Stomach smooth muscle (tissue), 2 donors: ENCODE measurements around the gene KLHL18.
"Not testable (repeated sequence)": the region's sequence is repeated elsewhere in the genome, so short reads cannot be mapped to it uniquely, and the experiment has no call there.

Source experiments
- H3K27ac ChIP-seq: one replicate; pipeline ENCODE4 v1.7.0; 2013; ENCODE audit warnings: mild to moderate bottlenecking, low read length, inconsistent platforms
- H3K27me3 ChIP-seq, 2 donors: one replicate each; pipeline ENCODE4 v1.7.0; 2013; ENCODE audit warnings: low read length in 2 of 2; ENCODE audit not compliant: insufficient read depth in 2 of 2, control insufficient read depth in 1 of 2
- H3K36me3 ChIP-seq, 2 donors: one replicate each; pipeline ENCODE4 v1.7.0; 2013; ENCODE audit warnings: low read length in 2 of 2; ENCODE audit not compliant: control insufficient read depth in 2 of 2, insufficient read depth in 2 of 2
- H3K4me1 ChIP-seq: one replicate; pipeline ENCODE4 v1.7.0; 2013; ENCODE audit warnings: low read length; ENCODE audit not compliant: control insufficient read depth, insufficient read depth
- H3K4me3 ChIP-seq, 2 donors: one replicate each; pipeline ENCODE4 v1.7.0; 2013; ENCODE audit warnings: low read length in 2 of 2
- H3K9ac ChIP-seq, 2 donors: one replicate each; pipeline ENCODE4 v1.7.0; 2013; ENCODE audit warnings: low read length in 2 of 2, mild to moderate bottlenecking in 1 of 2
- H3K9me3 ChIP-seq, 2 donors: one replicate each; pipeline ENCODE4 v1.7.0; 2013; ENCODE audit warnings: low read length in 2 of 2; ENCODE audit not compliant: control insufficient read depth in 2 of 2
- donor health status: healthy.
- donor health status: Pancreatic carcinoma.

KLHL18 gene

DNA sequence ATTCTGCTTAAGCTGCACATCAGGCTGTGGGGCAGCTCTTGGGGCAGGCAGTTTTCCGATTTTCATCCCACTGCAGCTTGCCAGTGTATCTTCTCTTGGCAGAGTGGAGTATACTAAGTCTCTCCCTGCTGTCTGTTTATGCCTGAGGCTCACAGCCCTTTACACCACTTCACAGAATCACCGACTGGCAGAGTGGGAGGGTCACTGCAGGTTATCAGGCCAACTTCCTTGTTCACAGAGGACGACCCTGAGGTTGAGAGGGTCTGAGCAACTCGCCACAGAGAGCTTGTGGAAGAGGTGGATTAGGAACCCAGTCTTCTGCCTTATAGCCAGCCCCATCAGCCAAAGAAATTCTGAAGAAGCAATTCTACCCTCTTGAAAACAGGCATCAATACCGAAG, 31.1 kb upstream of the KLHL18 start:
- Histone ChIP-seq H3K4me3 (no peak overlapping the region), H3K27me3 (no peaks in the 10 kb centered on the region), H3K27ac (no peak overlapping the region), H3K9me3 (no peaks in the 10 kb centered on the region), H3K4me1 (no peaks in the 10 kb centered on the region), H3K9ac (no peak overlapping the region), H3K36me3 (no peaks in the 10 kb centered on the region)

DNA sequence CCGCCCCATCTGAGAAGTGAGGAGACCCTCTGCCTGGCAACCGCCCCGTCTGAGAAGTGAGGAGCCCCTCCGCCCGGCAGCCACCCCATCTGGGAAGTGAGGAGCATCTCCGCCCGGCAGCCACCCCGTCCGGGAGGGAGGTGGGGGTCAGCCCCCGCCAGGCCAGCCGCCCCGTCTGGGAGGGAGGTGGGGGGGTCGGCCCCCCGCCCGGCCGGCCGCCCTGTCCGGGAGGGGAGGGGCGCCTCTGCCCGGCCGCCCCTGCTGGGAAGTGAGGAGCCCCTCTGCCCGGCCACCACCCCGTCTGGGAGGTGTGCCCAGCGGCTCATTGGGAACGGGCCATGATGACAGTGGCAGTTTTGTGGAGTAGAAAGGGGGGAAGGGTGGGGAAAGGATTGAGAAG, 26.4 kb upstream of the KLHL18 start:
- H3K27ac ChIP-seq, H3K9me3 ChIP-seq, H3K9ac ChIP-seq, H3K4me1 ChIP-seq, H3K27me3 ChIP-seq, H3K36me3 ChIP-seq, H3K4me3 ChIP-seq: not testable (repeated sequence)

DNA sequence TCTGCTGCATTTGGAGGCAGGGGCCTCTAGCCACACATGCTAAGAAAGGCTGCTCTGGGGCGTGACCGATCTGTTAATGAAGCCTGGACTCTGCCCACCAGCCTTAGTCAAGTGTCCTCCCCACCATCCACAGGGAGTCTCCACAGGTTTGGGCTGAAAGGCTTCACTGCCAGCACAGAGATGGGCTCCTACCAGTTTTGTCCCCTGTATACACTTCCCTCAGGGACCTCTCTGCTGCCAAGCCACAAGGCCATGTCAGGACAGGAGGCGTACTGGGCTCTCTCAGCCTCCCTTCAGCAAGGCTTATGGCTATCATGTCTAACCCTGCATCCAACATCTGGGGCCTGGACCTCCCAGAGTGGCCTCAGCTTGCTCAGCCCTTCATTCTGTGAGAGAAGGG, 23.6 kb upstream of the KLHL18 start:
- Histone ChIP-seq H3K9ac (no peak overlapping the region), H3K4me1 (no peaks in the 10 kb centered on the region)

DNA sequence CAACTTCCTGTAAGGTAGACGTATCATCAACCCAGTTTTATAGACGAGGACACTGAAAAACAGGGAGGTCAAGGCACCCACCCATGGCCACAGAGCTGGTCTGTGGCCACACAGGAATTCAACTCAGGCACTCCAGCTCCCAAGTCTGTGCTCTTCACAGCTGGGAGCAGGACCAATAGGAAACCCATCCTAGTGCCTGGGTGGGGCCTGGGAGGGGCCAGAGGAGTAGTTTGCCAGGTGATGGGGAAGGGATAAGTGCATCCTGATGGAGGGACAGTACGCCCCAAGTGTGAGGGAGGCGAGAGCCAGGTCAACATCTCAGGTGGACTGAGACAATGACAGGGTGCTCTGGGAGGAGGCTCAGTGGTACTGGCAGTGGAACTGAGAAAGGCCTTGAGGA, 22.1 kb upstream of the KLHL18 start:
- Histone ChIP-seq H3K36me3 (no peaks in the 10 kb centered on the region), H3K4me1 (no peaks in the 10 kb centered on the region), H3K4me3 (no peak overlapping the region), H3K9me3 (no peaks in the 10 kb centered on the region), H3K27ac (no peak overlapping the region), H3K9ac (no peak overlapping the region), H3K27me3 (no peaks in the 10 kb centered on the region)

More for the DNA sequence above, 23.6 kb upstream of the KLHL18 start:
- no peak overlapping the region for H3K27ac ChIP-seq
- H3K4me3 ChIP-seq, result no peak overlapping the region
- H3K27me3 ChIP-seq, result no peaks in the 10 kb centered on the region
- no peaks in the 10 kb centered on the region for H3K36me3 ChIP-seq
- no peaks in the 10 kb centered on the region for H3K9me3 ChIP-seq

DNA sequence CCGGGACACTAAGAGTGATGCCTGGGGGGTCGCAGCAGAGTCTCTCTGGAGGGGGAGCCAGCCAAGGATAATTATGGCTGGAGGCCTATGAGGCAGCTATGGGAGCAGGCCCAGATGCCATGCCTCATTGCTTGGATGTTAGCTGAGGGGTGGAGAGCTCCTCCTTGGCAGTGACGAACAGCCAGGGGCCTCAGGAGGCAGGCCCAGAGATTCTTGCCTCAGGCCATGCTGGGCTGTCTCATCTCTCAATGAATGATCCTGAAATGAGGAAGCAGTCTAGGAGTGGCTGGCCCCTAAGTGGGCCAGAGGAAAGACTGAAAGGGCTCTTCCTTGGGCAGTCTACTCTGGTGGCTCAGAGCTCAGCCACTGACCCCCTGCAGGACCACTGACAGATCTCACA, 21.4 kb upstream of the KLHL18 start:
- H3K36me3 ChIP-seq, result no peaks in the 10 kb centered on the region
- no peak overlapping the region for H3K9ac ChIP-seq
- H3K4me3 ChIP-seq, result no peak overlapping the region
- H3K27me3 ChIP-seq, result no peaks in the 10 kb centered on the region
- H3K9me3 ChIP-seq, result no peaks in the 10 kb centered on the region
- no peaks in the 10 kb centered on the region for H3K4me1 ChIP-seq
- no peak overlapping the region for H3K27ac ChIP-seq

DNA sequence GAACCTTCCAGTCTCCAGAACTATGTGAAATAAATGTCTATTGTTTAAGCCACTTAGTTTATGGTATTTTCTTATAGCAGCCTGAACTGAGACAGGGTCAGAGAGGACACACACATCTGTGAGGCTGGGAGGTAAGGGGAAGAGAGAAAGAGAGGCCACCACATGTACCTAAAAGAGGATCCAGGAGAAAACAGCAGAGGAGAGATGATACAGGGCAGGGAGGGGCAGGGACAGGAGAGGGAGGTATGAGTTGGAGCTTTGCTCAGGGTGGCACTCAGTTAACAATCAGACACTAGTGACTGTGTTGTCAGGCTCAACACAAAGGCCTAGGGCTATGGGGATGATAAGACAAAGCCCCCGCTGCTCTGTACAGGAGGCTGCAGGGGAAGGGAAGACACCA, 17.7 kb upstream of the KLHL18 start:
- no peaks in the 10 kb centered on the region for H3K9me3 ChIP-seq
- H3K36me3 ChIP-seq, result no peaks in the 10 kb centered on the region
- no peaks in the 10 kb centered on the region for H3K27me3 ChIP-seq
- H3K27ac ChIP-seq, result no peak overlapping the region
- H3K4me3 ChIP-seq, result no peak overlapping the region
- H3K4me1 ChIP-seq, result peaks cover 5% of the 10 kb centered on the region
- H3K9ac ChIP-seq, result no peak overlapping the region

DNA sequence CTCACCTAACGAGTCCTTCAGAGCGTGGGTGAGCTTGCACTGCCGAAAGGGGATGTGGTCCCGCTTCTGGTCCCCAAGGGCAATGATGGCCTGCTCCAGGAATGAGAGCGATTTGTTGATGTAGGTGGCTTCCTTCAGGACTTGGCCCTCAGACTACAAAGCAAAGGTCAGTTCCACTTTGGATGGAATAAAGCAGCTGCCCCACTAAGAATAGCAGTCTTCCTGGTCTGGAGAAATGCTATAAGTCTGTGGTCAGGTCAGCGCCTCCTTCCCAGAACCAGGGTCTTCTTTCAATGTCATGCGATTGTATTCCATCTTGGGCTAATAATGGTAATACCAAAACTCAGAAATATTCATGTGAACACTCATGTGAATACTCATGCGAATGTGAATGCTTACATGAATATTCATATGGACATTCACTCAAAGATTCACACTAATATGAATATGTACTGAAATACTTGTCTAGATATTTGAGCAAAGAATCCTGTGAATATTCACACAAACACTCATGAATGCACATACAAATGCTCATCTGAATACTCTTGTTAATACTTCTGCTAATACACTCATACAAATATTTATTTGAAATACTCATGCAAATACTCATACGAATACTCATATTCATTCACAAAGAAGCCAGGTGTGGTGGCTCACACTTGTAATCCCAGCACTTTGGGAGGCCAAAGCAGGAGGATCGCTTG, 16.9 kb upstream of the KLHL18 start:
- no peaks in the 10 kb centered on the region for H3K9me3 ChIP-seq
- H3K4me3 ChIP-seq, result no peak overlapping the region
- H3K27ac ChIP-seq, result no peak overlapping the region
- H3K27me3 ChIP-seq, result no peaks in the 10 kb centered on the region
- H3K36me3 ChIP-seq, result no peaks in the 10 kb centered on the region
- no peak overlapping the region for H3K9ac ChIP-seq
- H3K4me1 ChIP-seq, result peaks cover 5% of the 10 kb centered on the region

DNA sequence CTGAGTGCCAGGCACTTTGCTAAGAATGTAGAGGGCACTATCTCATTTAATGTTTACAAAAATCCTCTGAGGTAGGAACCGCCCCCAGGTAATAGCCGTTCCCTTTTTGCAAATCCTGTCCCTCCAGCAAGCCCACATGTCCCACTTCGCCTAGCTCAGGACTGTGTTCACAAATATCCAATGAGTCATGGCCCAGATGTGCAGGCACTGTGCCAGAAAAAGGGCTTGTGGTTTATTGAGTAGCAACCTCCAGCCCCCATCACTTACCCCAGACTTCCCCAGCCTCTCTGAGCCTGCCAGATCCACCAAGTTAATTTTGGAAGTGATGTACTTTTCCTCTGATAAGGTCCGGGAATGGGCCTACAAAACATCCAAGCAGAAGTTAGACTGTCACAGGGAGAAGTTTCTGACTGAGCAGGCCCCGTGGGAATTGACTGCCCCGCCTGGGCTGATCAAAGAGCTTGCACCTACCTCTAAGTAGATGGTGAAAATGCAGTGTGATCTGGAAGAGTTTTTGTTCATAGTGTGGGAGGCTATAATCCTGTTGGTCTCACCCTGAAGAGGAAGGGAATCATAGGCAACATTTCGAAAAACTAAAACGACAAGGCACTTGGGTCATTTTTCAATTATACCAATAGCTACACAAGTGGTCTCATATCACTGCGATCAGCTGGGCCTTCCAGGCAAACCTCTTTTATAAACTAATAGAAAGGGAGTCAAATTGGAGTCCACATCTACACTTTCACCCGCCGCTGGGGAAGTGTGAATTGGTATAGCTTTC, 15.8 kb upstream of the KLHL18 start:
- H3K27me3 ChIP-seq, result no peaks in the 10 kb centered on the region
- no peaks in the 10 kb centered on the region for H3K36me3 ChIP-seq
- no peak overlapping the region for H3K9ac ChIP-seq
- H3K27ac ChIP-seq, result no peak overlapping the region
- peaks cover 5% of the 10 kb centered on the region for H3K4me1 ChIP-seq
- no peaks in the 10 kb centered on the region for H3K9me3 ChIP-seq
- no peak overlapping the region for H3K4me3 ChIP-seq

DNA sequence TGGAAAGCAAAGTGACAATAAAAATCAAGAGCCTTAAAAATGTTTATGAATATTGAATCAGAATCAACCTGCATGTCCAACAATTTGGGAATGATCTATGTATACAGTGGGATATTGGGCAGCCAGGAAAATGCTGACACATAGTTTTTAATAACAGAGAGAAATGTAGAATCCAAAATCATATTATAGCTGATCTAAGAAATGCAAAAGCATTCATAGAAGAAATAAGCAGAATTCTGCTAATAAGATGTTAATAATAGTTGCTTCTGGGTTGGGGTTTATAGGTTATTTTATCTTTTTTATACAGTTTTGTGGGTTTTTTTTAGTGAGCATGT, 15.3 kb upstream of the KLHL18 start:
- Histone ChIP-seq H3K4me1 (peaks cover 5% of the 10 kb centered on the region), H3K27ac (no peak overlapping the region), H3K9ac (no peak overlapping the region), H3K27me3 (no peaks in the 10 kb centered on the region), H3K36me3 (no peaks in the 10 kb centered on the region), H3K9me3 (no peaks in the 10 kb centered on the region), H3K4me3 (no peak overlapping the region)

DNA sequence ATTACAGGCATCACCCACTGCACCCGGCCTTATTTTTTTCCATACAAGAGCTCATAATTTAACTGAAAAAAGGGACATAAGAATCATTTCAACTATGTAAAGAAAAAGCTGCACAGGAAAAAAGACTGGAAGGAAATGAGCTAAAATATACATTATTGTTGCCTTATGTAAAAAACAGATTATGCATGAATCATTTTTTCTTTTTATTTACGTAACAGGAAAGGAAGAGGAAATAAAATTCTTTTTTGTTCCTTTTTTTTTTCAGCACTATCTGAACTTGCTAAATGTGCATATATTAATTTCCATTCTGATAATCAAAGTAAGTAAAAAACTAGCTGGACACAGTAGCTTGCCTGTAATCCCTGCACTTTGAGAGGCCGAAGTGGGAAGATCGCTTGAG, 12.2 kb upstream of the KLHL18 start:
- no peaks in the 10 kb centered on the region for H3K27me3 ChIP-seq
- H3K36me3 ChIP-seq, result peaks cover 3 to 4% of the 10 kb centered on the region in 2 donors
- H3K9ac ChIP-seq, result no peak overlapping the region
- H3K27ac ChIP-seq, result no peak overlapping the region
- H3K4me1 ChIP-seq, result peaks cover 5% of the 10 kb centered on the region
- no peaks in the 10 kb centered on the region for H3K9me3 ChIP-seq
- H3K4me3 ChIP-seq, result no peak overlapping the region

DNA sequence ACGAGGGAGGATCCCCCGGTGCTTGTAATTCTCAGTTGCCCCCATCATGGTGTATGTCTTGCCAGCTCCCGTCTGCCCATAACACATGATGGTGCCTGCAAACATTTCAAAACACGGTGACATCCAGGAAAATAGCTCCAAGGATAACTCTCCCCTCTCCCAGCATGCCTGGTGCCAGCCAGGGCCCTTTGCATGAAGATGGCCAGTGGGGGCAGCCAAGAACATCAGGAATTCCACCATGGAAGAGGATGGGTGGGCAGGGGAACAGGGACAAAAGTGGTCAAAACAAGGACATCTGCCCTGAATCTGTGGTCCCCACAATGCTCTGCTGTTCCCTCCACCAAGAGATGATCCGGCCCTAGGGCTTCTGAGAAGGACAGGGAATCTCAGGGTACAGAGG, 9.2 kb upstream of the KLHL18 start:
- no peak overlapping the region for H3K27ac ChIP-seq
- peaks cover 3 to 4% of the 10 kb centered on the region in 2 donors for H3K36me3 ChIP-seq
- no peaks in the 10 kb centered on the region for H3K27me3 ChIP-seq
- H3K4me3 ChIP-seq, result no peak overlapping the region
- no peak overlapping the region for H3K9ac ChIP-seq
- H3K9me3 ChIP-seq, result no peaks in the 10 kb centered on the region
- no peaks in the 10 kb centered on the region for H3K4me1 ChIP-seq
